Nucleus accumbens (tissue), 56 donors: Measurements from ENCODE around the gene APOBEC3H.

ENCODE experiments used
- DNase-seq, 56 donors: peaks; one replicate each; lab custom pipeline; 2025; lab: John Stamatoyannopoulos, UW

The APOBEC3H gene

GRCh38 chr22:39132871-39133524, 36.0 kb downstream of the APOBEC3H start:
- no peak for DNase-seq

DNA sequence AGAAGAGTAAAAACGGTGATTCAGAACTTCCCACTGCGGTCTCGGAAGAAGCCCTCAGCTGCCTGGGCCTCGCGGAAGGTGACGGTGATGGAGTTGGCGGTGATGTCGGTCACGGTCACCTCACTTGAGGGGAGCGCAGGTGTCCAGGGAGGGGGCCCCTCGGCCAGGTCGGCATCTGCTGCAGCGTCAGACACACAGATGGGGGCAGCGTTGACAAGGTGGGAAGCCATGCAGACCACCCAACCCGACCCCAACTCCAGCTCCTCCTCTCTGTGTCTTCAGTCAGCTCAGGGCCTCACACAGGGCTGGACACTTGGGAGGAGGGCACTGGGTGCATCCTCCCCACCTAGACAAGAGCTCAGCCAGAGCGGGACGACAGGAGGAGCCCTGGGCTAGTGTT, 36.8 kb downstream of the APOBEC3H start:
- no peak for DNase-seq

GRCh38 chr22:39134366-39135091, 37.5 kb downstream of the APOBEC3H start:
- DNase-seq: no peak

DNA sequence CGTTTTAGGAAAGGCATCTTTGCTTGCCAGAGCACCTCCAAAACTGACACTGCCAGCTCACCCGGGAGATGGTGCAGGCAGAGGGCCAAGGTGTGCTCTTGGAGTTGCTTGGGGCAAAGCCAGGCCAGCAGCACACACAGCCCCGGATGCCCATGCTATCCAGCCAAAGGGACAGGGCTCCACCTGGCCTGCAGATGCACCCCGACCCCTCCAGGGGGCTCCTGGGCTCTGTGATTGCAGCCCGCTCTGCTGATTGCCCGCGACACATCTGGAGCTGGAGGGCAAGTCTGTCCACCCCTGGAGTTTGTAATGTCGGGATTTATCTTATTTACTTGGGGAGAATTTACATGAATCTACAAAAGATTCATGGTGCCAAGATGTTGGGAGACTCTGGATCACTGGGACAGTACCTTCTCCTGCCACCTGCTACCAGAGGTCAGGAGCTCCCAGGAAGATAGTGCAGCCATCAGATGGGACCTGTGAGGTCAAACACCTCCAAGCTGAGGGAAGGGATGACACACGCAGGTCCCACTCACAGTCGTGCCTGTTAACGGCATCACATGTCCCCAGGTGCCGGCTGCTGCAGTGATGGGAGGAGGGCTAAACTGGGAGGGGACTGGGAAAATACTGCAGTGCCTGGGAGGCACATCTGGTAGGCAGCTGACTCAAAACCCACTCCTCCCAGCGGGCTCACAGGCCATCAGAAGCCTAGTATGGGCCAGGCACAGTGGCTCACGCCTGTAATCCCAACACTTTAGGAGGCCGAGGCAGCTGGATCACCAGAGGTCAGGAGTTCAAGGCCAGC, 38.2 kb downstream of the APOBEC3H start:
- no peak for DNase-seq

DNA sequence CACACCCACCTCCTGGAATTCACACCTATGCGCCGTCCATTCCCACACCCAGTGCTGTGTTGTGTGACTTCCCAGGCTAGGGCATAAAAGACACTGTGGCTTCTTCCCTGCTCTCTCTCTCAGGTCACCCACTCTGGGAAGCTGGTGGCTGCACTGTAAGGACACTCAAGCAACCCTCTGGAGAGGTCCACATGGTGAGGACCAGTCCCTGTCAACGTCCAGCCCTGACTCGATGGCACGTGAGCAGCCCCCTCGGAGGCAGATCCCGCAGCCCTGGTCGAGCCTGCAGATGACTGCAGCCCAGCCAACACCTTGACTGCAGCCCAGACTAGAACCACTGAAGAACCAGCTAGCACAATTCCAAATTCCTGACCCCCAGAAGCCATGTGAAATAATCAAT, 39.3 kb downstream of the APOBEC3H start:
- no peak for DNase-seq

DNA sequence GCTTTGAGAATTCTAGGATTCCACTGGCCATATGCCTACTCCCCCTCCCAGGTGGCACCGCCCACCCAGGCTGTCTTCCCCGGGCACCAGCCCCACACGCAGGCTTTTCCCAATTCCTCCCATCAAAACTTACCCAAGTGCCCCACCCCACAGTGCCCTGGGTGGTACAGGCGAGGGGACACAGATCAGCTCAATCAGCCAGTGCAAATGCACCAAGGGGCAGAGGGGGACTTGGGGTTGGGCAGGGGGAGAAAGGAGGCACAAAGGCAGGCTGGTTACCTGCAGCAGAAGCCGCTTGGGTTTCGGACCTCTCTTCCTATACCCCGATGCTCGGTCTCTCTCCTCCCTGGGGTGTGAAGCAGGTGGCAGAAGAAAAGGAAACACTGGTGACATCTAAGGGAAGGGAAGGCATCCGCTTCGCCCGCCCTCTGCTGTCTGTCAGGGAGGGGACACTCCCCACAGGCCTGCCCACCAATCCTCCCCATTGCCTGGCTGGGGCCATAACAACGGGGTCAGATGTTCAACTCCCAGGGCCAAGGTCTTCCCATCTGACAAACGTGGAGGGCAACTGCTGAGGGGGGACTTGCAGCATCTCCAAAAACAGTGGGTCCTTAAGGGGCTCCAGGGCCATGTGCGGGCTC, 41.4 kb downstream of the APOBEC3H start:
- DNase-seq: no peak

- no peak for DNase-seq
Observed at GRCh38 chr22:39139933-39140332, 42.9 kb downstream of the APOBEC3H start.

DNA sequence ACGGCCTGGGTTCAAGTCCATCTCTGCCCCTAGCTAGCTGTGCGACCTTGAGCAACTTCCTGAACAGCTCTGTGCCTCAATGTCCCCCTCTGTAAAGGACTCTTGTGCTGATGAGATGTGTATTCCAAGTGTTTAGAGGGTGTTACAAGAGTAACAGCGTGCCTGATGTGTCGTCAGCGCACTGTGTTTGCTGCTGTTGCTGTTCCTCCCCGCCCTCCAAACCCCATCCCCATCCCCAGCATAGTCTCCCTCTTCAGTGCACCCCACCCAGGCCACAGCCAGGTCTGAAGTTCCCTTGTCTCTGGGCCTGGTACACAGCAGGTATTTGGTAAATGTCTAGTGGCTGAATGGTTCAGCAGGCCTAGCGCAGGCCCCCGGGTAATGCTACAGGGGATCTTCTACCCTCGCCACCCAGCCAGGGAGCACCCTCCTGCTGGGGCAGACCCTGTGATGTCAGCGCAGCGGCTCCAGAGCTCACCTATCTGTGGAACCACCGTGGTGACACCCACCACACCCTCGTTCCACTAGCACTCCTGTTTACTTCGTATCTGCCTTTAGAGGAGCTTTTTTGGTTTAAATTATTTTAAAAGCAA, 45.1 kb downstream of the APOBEC3H start:
- no peak for DNase-seq

DNA sequence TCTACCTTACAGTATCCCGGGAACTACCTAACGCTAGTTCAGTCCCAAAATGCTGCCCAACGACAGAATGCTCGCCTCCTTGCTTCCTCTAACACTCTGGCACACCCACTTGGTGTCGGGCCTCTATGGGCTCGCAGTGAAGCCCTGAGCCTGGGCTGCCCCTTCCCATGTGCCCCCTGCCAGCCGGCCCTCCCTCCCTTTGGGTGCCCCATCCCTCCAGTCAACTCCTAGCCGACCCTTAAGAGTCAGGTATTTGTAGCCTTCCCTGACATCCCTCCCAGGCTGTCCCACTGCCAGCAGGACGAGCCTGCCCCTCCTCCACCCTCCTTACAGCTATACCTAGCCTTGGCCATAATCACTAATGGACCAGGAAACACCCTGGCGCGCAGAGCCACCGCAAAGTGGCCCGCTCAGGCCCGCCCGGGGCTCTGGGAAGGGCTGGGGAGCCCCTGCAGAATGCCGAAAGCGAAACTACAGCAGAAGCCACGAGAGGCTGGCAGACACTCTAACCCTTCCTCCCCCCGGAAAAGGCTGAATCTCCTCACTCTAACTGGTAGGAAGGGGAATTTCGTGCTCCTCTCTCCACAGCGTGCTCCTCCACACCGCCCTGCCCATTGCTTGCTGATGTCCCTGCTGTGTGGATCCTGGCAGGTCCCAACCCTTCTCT, 47.2 kb downstream of the APOBEC3H start:
- DNase-seq: peak in 2 of 56 donors; percentile 18 to 25

DNA sequence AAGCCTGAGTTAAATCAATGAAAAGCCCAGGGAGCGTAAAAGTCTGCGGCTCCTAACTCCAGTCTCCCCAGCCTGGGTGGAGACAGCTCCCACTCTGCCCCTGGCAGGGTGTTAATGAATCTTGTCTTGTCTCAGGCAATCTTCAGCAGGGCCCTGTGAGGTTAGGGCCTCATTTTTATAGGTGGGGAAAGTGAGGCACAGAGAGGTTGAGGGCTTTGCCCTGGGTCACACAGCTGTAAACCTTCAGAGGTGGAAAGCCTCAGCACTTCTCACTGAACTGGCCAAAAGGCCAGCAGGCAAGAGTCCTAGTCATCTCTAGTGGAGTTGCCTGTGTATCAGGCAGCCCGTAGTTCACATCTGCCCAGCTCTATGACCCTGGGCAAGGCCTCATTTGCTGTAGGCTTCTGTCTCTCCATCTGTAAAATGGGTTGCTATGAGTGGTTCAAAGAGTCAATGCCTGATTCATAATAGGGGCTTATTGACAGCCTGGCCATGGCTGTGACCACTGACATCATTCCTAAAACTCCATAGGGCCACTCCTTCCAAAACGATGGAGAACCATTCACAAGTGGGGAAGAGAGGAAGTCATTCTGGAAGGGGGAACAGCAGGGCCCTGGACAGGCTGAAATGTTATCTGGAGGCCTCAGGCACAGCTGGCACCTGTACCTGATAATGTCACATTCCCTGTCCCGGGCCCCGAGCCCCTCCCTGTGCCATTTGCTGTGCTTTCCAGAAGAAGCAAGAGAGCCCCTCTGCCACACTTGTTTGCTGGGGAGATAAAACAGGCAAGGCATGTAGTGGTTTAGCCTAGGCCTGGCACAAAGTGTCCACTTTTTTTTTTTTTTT, 49.4 kb downstream of the APOBEC3H start:
- DNase-seq: peak in 1 of 56 donors; percentile 38

- no peak for DNase-seq
Observed at GRCh38 chr22:39147335-39148025, 50.4 kb downstream of the APOBEC3H start.

DNA sequence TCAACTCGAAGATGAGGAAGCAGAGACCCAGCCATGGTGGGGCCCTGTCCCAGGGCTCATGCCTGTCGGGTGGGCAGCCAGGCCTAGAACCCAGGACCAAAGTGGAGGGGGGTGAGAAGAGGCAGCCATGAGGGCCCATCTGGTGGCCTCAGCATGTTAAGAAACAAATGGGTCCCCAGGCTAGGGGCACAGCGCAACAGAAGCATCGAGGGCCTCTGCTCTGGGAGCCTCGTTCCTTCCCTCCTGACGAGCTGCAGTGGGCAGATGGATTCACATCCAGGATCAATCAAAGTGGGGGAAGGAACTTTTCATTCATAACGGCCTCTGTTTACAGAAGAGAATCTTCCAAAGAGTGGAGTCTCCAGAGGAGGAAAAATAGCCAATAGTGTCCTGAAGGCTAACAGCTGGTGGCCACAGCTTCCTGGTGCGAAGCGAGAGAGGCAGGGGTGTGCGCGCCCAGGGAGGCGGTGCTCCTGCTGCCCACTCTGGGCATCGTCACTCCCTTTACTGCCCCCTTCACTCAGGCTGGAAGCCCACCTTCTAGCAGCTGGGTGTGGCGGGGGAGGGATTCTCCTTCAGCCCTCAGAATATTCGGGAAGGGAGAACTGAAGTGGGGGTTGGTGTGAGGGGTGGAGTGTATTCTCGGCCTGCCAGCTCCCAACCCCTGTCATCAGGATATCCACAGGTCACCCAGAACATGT, 51.1 kb downstream of the APOBEC3H start:
- no peak for DNase-seq

DNA sequence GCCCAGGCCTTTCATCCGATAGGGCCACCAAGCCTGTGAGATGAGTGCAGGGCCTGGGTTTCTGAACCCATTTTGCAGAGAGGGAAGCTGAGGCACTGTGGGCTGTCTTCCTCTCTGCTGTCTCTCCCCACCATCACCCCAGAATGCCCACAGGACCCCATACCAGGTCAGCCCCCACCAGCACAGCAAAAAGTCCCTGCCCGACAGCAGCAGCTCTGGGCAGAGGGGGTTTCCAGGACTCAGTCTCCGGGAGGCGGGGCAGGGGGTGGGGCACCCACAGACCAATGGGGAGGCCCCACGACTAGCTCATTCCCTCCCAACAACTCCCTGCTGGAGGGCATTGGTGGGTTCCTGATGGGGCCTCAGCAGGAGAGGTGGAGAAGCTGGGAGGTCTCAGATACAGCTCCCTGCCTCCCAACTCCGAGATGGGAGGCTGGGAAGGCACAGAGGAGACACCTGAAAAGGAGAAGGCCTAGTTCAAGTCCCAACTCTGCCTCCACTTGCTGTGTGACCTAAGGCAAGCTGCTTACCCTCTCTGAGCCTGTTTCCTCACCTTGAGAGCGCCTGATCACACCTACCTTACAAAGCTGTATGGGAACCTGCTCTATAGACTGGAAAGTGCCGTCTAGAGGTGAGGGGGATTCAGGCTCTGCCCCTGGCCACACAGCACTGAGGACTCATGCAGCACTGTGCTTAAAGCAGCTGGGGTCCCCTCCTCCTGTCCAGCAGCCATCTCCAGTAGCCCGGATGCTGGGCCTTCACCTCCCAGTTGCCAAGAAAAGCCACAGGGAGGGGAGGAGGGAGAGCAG, 51.9 kb downstream of the APOBEC3H start:
- DNase-seq: peak in 23 of 56 donors; percentile 16 to 51 (median 32)

GRCh38 chr22:39149915-39150847, 53.1 kb downstream of the APOBEC3H start:
- DNase-seq: no peak

GRCh38 chr22:39150848-39151215, 53.8 kb downstream of the APOBEC3H start:
- peak in 8 of 56 donors; percentile 9 to 43 (median 24) for DNase-seq
